ENCODE results near the gene HERPUD1.

DNA sequence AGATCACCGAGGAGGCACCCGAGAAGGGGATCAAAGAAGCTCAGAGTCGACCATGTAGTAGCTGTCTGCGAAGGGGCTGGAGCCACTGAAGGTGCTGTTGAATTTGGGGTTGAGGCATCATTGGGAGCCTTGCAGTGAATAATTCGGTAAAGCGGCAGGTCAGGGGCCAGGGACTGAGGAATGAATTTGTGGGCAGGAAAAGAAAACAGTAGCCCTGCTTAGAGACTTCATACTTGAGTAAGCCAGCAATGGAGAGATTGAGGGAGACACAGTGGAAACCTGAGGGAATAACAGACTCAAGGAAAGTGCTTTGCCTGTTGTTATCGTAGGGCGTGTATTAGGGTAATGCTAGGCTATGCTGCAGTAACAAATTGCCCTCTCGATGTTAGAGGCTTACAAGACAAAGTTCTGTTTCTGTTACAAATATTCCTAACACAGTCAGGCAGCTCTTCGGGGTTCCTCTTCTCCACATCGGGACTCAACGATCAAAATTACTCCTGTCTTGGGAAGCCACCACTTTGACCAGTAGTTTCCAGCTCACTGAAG is 13.4 kb upstream of the HERPUD1 start:
- TF ChIP-seq, protein P1, sequence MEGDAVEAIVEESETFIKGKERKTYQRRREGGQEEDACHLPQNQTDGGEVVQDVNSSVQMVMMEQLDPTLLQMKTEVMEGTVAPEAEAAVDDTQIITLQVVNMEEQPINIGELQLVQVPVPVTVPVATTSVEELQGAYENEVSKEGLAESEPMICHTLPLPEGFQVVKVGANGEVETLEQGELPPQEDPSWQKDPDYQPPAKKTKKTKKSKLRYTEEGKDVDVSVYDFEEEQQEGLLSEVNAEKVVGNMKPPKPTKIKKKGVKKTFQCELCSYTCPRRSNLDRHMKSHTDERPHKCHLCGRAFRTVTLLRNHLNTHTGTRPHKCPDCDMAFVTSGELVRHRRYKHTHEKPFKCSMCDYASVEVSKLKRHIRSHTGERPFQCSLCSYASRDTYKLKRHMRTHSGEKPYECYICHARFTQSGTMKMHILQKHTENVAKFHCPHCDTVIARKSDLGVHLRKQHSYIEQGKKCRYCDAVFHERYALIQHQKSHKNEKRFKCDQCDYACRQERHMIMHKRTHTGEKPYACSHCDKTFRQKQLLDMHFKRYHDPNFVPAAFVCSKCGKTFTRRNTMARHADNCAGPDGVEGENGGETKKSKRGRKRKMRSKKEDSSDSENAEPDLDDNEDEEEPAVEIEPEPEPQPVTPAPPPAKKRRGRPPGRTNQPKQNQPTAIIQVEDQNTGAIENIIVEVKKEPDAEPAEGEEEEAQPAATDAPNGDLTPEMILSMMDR (IDR thresholded peaks at IDR 0.05; ENCODE audit: insufficient read depth, low read length, poor library complexity, severe bottlenecking), result no peak
- no peak for TF ChIP-seq EZH2phosphoT487 (conservative IDR thresholded peaks at IDR 0.05; ENCODE audit: low read length)
